GM19467 (cell line): ENCODE measurements around the gene PXDC1.
"Not testable (repeated sequence)": the region's sequence is repeated elsewhere in the genome, so short reads cannot be mapped to it uniquely, and the experiment has no call there.

Experiments used
- ATAC-seq: cut with Tn5 transposase; IDR thresholded peaks from one replicate; pipeline ENCODE4 v1.9.1; 2021; ENCODE audit warnings: mild to moderate bottlenecking, moderate library complexity; ENCODE audit not compliant: unreplicated experiment

Gene PXDC1

DNA sequence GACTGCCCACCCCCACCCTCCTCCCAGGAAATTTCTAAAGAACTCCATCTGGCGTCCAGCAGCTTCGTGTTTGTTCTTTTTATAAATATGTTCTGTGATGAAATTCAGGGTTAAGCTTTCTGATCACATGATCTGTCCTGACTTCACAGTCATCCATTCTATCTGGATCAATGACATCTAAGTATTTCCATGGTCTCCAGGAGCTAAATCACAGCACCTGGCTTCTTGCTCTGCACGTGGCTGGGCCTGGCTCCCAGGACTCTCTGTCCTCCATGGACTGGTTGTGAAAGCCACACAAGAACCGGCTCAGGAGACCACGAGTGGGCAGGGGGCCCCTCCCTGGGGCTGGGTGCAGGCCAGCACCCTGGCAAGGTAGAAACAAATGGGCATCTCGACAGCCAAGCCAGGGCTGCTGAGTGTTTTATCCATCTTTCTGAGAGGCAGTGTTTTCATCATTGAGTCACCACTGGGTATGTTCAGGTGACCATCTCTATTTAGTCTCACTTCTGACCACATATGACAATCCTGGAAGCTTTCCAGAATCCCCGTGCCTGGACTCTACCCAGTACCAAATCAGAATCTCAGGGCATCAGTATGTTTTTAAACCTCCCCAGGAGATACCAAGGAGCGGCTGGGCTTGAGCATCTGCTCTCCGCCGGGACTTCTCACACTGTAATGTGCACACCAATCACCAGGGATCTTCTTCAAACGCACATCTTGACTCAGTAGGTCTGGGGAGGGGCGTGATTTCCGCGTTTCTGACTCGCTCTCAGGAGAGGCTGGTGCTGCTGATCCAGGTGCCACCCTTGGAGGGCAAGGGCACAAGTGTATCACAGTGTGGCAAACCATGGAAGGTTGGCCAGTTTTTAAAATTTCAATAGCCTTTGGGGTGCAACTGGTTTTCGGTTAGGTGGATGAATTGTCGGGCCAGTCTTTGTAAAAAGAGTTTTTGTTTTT is 31.6 kb upstream of the PXDC1 start:
- ATAC-seq, result no peak

DNA sequence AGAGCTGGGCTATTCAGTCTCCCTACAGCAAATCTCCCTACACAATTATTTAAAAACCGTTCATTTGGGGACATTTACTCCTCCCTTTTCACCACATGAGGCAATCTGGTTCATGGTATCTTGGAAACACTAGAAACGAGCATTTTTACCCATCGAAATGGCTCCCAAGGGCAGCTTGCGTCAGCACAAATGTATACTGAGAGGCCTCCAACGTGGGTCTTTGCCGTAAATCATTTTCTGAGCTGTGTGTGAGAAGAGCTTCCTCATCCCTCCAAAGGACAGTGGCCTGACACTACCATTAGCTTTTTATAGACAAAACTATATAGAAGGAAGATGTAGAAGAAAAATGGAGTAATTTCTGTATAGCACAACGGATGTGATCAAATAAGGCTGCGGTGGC is 30.0 kb upstream of the PXDC1 start:
- no peak for ATAC-seq

DNA sequence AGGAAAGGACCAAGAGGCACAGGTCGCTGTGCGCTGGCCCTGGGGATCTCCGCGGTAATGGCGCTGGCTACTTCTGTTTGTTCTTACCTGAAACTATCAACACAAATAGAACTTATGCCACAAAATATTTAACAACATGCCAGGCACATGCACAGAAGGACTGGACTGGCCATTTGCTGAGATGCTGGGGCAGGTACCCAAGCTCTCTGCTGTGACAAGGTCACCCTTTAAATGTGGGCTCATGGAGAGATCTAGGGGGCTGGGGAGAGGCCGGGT is 28.0 kb upstream of the PXDC1 start:
- ATAC-seq, result no peak

DNA sequence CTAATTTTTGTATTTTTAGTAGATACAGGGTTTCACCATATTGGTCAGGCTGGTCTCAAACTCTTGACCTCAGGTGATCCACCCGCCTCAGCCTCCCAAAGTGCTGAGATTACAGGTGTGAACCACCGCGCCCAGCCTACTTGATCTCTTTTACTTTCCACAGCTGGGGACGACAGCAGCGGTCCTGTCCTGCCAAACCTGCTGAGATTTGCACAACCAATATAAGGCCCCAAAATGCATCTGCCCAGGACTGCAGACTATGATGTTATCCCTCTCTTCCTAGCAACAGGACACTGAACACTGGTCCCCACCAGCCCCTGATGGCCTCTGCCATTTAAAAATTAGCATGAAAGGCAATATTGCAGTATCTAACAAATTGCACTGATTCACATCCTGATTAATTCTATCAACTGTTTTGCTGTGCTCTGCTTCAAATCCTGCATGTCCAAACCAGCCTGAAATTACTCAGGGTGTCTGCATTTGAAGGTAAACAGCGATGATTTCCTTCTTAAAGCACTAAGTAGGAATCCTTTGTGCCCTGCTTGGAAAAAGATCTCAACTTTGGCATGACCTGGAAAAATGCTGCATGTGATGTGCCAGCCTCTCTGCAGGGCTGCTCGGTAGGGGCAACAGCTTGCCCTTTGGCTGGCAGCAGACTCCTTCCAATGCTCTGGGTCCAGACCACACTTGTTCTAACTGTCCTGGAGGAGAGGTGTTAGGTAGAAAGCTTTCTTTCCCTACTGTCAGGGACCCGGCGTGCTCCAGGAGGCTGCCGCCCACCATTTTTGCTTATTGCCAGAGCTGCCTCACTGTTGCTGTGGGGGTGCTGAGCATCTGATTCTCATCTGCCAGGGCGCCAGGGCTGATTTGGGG is 27.4 kb upstream of the PXDC1 start:
- ATAC-seq, result no peak

DNA sequence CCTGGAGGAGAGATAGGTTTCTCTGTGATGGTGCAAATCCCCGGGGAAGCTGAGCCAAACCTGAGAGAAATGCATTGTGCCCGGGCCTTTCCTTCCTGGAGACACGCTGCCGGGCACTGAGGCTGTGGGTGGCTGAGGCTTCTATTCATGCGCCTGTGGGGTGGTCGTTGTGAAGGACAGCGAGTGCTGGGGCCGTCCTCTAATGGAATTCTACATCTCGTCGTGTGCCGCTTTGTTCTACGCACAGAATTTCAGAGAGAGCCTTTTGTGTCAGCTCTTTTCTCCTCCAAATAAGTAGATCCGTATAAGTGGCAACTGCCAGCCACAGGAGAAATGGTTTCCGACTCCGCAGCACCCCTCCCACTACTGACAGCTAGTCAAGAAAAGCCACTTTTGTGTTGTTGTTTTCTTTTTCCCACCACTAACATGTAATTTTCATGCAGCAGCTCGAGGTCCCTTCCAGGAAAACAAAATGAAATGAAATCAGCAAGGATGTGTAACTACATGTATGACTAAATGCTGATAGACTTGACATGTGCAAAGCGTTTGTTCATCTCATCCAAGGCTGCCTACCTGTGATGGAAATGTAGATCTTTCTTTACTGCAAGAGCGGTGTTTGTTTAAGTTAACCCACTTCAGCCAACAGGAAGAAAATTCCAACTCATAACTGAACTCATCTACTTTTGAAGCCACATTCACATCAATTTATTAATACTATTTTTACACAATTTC is 26.4 kb upstream of the PXDC1 start:
- no peak for ATAC-seq

DNA sequence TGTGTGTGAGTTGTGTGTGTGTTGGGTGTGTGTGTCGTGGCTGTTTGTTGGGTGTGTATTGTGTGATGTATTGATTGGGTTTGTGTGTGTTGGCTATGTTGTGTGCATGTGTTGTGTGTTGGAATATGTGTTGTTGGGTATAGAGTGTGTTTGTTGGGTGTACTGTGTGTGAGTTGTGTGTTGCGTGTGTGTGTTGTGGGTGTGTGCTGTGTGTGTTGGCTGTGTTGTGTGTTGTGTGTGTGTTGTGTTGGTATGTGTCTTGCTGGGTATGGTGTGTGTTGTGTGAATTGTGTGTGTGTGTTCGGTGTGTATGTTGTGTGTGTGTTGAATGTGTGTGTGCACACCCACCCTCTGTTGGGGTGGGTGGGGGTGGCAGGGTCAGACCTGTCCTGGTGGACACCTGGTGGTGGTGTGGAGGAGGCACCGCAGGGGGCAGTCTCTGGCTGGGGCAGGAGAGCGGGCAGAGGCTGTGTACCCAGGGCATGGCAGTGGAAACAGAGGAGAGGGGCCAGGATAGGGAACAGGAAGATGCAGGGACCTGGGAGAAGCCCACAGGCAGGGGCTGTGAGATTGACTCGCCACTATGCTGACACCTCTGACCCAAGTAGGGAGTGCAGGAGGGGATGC is 25.5 kb upstream of the PXDC1 start:
- ATAC-seq, result no peak

DNA sequence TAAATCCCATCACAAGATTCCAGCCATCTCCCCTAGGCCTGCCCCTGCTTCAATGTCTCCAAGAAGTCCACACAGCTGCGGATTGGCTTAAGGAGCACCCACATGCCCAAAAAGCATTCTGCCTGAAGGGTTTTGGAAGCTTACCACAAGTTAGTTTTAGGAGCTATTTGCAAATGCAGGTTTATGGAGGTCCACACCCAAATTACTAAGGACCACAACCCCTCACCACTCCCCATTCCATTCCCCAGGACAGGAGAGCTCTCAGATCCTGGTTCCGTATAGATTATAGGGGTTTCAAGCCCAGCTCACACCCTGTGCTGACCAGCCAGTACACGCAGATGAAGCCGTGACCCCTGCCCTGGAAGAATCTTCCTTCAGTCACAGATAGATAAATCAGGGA is 24.3 kb upstream of the PXDC1 start:
- ATAC-seq, result no peak

DNA sequence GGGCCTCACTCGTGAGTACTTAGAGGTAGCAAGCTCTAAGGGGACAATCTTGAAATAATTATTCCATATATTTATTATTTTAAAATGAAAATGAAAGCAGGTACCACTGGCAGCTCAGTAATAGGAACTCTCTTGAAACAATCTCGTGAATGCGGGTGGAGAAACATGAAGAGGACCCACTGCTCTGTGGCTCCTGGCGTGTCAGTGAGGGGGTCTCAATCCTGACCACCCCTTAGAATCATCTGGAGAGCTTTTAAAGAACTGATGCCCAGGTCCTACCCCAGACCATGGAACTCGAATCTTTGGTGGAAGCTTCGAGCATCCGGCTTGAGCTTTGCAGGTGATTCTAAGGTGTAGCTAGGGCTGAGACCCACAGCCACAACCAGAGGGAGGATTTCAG is 23.9 kb upstream of the PXDC1 start:
- ATAC-seq, result no peak

DNA sequence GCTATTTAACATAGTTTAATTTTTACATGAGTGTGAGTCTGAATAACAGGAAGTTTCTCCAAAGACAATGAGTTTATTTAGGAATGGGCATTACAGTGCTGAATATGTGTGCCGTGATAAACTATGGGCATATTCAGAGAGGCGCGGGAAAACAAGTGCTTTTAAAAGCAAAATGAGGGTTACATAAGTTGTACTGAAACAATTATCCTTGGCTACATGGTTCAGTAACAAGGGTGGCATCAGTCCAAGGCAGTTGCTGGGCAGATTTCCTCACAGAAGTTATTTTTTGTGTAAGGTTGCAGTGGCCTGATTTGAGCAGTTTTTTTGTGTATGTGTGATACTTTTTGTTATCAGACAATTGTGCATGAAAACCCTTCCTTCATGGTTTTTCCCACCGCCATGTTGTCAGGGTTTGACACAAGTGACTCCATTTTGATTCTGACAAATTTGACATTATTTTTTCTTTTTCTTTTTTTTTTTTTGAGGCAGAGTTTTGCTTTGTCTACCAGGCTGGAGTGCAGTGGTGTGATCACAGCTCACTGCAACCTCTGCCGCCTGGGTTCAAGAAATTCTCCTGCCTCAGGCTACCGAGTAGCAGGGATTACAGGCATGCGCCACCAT is 22.3 kb upstream of the PXDC1 start:
- ATAC-seq, result no peak

DNA sequence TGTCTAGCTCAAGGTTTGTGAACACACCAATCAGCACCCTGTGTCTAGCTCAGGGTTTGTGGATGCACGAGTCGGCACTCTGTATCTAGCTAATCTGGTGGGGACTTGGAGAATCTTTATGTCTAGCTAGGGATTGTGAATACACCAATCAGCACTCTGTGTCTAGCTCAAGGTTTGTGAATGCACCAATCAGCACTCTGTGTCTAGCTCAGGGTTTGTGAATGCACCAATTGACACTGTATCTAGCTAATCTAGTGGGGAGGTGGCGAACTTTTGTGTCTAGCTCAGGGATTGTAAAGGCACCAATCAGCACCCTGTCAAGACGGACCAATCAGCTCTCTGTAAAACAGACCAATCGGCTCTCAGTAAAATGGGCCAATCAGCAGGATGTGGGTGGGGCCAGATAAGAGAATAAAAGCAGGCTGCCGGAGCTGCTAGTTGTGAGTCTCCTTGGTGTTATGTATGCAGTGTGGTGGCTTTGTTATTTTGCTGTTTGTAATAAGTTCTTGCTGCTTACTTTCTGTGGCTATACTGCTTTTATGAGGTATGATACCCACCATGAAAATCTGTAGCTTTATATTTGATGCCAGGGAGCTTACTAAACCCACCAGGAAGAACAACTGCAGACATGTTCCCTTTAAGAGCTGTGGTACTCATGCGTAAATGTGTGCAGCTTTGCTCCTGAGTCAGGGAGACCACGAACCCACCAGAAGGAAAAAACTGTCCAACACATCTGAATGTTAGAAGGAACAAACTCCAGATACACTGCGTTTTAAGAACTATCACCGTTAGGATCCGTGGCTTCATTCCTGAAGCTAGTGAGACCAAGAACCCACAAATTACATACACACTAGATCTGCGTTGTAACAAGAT is 20.9 kb upstream of the PXDC1 start:
- not testable (repeated sequence) for ATAC-seq

DNA sequence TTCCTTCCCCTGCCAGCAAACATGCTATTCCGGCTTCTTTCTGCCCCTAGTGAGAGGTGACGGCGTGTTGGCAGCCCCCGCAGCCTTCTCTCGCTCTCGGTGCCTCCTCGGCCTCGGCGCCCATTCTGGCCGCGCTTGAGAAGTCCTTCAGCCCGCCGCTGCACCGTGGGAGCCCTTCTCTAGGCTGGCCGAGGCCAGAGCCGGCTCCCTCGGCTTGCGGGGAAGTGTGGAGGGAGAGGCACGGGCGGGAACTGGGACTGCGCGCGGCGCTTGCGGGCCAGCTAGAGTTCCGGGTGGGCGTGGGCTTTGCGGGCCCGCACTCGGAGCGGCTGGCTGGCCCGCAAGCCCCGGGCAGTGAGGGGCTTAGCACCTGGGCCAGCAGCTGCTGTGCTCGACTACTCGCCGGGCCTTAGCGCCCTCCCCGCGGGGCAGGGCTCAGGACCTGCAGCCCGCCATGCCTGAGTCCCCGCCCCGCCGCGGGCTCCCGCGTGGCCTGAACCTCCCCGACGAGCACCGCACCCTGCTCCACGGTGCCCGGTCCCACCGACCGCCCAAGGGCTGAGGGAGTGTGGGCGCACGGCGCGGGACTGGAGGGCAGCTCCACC is 20.0 kb upstream of the PXDC1 start:
- no peak for ATAC-seq

DNA sequence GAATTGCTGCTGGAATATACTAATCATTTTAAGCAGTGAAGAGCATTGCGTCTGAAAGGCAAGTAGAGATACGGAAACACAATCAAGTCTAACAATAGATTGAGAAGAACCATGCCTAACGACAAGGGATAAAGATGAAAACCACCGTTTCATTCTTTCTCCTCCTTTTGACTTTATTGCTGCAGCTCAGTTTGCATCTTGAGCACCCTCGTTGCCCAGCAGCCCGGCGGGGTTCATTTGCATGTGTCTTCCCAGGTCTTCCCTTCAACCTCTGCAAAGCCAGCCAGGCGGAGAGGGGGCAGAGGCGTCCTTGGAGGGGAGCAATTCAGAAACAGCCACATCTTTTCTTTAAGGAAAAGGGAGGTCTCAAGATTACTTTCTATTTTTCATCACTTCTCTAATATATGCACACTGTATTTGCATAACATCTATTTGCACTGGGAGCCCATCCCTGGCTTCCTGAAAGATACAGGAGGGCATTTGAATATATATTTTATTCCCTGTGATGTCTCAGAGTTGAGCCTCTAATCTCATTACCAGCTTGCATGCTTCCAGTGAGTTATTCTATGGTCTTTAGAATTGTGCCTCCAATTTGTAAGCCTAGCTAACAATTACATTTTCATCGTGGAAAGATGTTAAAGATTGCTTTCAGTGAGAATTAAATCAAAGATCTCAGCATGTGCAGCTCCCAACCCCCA is 18.7 kb upstream of the PXDC1 start:
- ATAC-seq, result no peak

DNA sequence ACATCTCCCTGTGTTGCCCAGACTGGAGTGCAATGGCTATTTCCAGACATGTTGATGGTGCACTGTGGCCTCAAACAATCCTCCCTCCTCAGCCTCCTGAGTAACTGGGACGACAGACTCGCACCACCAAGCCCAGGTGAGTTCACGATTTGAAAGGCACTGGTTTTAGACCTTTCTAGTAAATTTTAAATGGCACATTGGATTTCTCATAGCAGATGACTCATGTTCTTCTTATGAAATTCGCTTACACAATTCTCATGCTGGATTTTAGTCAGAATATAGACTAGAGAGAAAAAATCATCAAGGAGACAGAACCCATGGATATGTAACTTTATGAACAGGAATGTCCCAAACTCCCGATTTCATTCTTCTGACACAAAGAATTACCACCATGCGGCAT is 18.1 kb upstream of the PXDC1 start:
- ATAC-seq, result no peak

DNA sequence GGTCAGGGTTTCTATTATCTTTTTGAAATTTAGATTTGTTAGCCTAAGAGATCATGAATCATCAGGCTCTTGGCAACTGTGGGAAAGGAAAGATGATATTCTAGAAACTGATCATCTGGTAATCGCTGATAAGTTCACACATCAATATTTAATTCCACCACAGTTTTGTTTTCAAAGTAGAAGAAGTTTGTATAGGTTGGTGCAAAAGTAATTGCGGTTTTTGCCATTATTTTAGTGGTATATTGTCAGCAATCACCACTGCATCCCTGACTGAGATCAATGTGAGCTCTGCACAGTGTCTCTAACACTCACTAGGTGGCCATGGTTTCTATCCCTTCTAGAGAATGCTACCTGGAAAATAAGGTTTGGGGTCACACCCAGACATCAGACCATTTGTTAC is 17.0 kb upstream of the PXDC1 start:
- no peak for ATAC-seq

DNA sequence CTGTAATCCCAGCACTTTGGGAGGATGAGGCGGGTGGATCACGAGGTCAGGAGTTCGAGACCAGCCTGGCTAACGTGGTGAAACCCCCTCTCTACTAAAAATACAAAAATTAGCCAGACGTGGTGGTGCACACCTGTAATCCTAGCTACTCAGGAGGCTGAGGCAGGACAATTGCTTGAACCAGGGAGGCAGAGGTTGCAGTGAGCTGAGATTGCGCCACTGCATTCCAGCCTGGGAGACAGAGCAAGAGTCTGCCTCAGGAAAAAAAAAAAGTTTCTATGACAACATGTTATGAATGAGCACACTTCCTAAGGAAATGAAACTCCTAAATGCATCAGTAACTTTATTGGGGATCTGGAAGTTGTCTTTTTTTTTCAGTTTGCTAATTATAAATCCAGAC is 16.0 kb upstream of the PXDC1 start:
- not testable (repeated sequence) for ATAC-seq

DNA sequence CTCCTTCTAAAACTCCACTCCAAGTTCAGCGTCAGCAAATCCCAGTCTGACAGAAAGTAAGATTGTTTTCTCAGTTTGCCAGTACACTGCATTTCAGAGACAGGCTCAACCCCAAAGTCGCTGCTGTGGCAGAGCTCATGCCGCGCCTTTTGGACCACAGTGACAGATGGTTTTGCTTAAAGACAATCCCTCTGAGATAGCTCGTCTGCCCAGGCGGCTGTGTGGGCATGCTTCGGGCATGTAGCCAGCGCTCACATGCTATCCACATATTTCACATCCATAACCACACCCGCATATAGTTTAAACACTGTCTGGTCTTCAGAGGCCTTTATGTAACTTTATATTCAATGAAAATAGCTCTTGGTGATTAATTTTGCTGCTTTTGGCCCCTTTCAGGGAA is 14.7 kb upstream of the PXDC1 start:
- ATAC-seq, result no peak

DNA sequence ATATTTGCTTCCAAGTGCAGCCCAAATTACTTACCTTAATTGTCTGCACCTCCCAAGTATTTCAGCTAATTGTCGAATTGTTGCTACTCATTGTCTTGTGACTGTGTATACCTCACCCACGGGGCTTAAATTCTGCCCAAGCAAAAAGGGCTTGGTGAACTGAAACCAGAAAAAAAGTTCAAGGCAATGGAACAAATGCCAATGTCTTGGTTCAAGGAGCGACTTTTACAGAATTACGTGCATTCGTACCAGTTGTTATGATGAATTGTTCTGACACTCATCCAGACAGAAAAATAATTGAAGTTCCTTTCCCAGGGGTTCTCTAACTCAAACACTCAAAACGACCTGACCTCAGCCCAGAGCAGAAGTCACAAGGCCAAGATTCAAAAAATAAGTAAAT is 13.9 kb upstream of the PXDC1 start:
- no peak for ATAC-seq

DNA sequence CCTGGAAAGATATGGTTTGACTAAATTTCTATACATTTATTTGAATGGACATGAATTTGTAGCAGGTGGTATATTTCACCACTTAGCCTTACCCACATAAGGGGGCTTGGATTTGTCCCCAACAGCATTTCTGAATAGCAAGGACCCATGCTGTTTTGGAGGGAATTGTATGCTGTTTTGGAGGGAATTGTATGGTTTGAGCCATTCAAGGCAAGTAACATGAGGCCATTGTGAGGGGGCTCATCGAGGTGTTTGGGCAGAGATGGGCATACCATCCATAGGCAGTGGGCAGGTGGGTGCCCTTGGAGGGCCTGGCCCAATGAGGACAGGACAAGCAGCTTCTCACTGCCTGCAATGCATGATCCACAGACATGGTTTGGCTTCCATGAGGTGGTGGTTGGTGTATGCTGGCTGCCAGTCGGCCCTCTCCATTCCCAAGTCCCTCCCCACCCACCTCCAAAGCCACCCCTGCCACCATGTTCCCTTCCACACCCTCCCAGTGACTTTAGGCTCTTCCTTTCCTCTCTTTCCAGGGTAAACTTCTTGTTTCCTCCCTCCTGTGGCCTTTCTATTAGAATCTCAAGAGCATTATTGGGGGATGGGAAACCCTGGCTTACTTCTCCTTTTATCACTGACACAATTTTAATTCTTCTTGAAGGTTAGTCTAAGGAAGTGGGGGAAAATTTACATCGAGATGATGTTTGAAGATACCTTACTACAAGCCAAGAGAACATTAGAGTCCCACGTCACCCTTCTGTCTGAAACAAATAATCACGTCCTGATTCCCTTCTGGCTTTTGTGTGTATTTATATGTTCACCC is 13.2 kb upstream of the PXDC1 start:
- ATAC-seq, result no peak
